Transverse colon (tissue), 4 donors: Measurements from ENCODE around the gene F10. TPM values are rescaled to one million over a fixed set of nuclear protein-coding genes. Genes with fewer than 3 reads are reported as not detected.
"Not testable (repeated sequence)": the region's sequence is repeated elsewhere in the genome, so short reads cannot be mapped to it uniquely, and the experiment has no call there.

ENCODE experiments used
- DNase-seq: peaks from one replicate; pipeline ENCODE4 v3.0.0-alpha.2; 2019
- H3K27ac ChIP-seq, 4 donors: fragments of 200-600 bp; sonication (generic); 2 replicates each; pipeline ENCODE4 v1.5.1; 2016 to 2018; ENCODE audit warnings: inconsistent platforms in 4 of 4
- H3K27me3 ChIP-seq: fragments of 200-600 bp; sonication (generic); 2 replicates; pipeline ENCODE4 v1.5.1; 2017; ENCODE audit warnings: inconsistent platforms
- H3K36me3 ChIP-seq, 4 donors: fragments of 200-600 bp; sonication (generic); 2 replicates each; pipeline ENCODE4 v1.5.1; 2017 to 2019; ENCODE audit warnings: inconsistent platforms in 4 of 4
- H3K4me1 ChIP-seq, 4 donors: fragments of 200-600 bp; sonication (generic); 2 replicates each; pipeline ENCODE4 v1.5.1; 2017 to 2020; ENCODE audit warnings: inconsistent platforms in 4 of 4
- H3K4me3 ChIP-seq, 4 donors: fragments of 200-600 bp; sonication (generic); 1 replicate in 1 of 4; 2 replicates in 3 of 4; pipeline versions ENCODE4 v1.5.1 to v1.6.1; 2017 to 2019; ENCODE audit warnings: inconsistent platforms in 4 of 4
- H3K9me3 ChIP-seq, 2 donors: fragments of 200-600 bp; sonication (generic); 2 replicates each; pipeline ENCODE4 v1.5.1; 2017 to 2019; ENCODE audit warnings: inconsistent platforms in 2 of 2
- EP300 ChIP-seq: sonication (generic); formaldehyde crosslinking; IDR thresholded peaks from one replicate; pipeline ENCODE4 v1.6.1; 2017; ENCODE audit warnings: antibody characterized with exemption, low read depth
- POLR2A ChIP-seq: fragments of 450-650 bp; IDR thresholded peaks from one replicate; pipeline ENCODE4 v1.6.1; 2016; ENCODE audit warnings: antibody characterized with exemption, mild to moderate bottlenecking, moderate library complexity
- POLR2AphosphoS5 ChIP-seq, 3 donors: sonication (generic); formaldehyde crosslinking; IDR thresholded peaks; one replicate each; pipeline ENCODE4 v1.6.1; 2016; ENCODE audit warnings: antibody characterized with exemption in 3 of 3
- WGBS, 2 donors: methylation state at CpG; one replicate each; pipeline ENCODE4 v1.1.5; 2018; ENCODE audit warnings: low coverage in 1 of 2; 5-methylcytosine and 5-hydroxymethylcytosine counted together
- in situ Hi-C, 4 donors: fragments of 200-750 bp; cut with MboI; loops; one replicate each; pipeline versions ENCODE4 v1.15.0 to v1.15.1; 2017; ENCODE audit warnings: low sequenced_read_pairs in 3 of 4, low pct_ligation_motif_present in 1 of 4, low pct_unique_long_range_greater_than_20kb in 1 of 4
- intact Hi-C: fragments of 100-400 bp; cut with DNase I; formaldehyde crosslinking; loops from one replicate; pipeline ENCODE4 v1.15.1; 2023; ENCODE audit warnings: low total_unique reads
- total RNA-seq, 4 donors: library from RNA; depleted of rRNA; stranded (reverse); fragments of >200 nt; gene quantifications; one replicate each; pipeline ENCODE4 v1.1.0, GENCODE V29; 2016
- TF ChIP-seq, protein P1 (sequence below), 5 experiments: fragments of 200-600 bp in 3 of 5; fragments of 450-650 bp in 2 of 5; sonication (generic) in 3 of 5; IDR thresholded peaks; 1 replicate in 2 of 5; 2 replicates in 3 of 5; pipeline ENCODE4 v1.5.1; 2016 to 2017; ENCODE audit warnings: antibody characterized with exemption in 5 of 5, inconsistent platforms in 3 of 5, mild to moderate bottlenecking in 2 of 5, moderate library complexity in 1 of 5

The F10 gene
- total RNA-seq, 4 donors from 2014 or later: 0.60 to 4.6 (median 3.4) TPM

DNA sequence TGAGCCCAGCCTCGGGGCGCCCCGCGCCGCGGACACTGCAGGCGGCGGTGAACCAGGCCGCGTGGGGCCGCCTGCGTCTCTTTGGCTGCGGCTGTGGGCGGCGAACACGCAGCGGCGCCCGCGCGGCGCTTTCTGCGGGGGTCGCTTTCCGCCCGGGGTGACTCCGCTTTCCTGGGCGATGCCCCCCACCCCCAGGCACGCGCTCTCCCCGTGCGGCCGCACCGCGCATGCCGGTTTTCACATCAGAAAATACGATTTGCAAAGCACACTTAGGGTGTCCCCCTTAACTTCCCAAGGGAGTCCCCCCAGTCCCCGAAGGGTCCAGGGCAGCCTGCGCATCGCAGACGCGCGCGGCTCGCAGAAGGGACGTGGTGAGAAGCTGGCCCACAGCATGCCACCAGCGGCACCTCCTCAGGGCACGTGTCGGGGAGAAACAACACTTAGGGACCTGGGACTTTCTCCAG is 11.7 kb upstream of the F10 start:
- Histone ChIP-seq H3K27ac (no peak overlapping the region), H3K36me3 (no peaks in the 10 kb centered on the region), H3K4me3 (peak overlapping the region in 2 of 4 donors; percentile 32 to 48), H3K27me3 (peaks cover 22% of the 10 kb centered on the region), H3K4me1 (peaks cover 0 to 16% (median 13%) of the 10 kb centered on the region in 4 donors), H3K9me3 (no peaks in the 10 kb centered on the region)
- peak; percentile 1 for DNase-seq
- in situ Hi-C loops (no loop called here), intact Hi-C loops (no loop called here)
- TF ChIP-seq POLR2AphosphoS5 (IDR thresholded peaks at IDR 0.05): no peak
- TF ChIP-seq POLR2A: no peak
- WGBS, 2 donors: 34% methylated on average over 36 of the region's 49 CpGs; no CpG with 5 or more reads in 1 of the 2 donors

DNA sequence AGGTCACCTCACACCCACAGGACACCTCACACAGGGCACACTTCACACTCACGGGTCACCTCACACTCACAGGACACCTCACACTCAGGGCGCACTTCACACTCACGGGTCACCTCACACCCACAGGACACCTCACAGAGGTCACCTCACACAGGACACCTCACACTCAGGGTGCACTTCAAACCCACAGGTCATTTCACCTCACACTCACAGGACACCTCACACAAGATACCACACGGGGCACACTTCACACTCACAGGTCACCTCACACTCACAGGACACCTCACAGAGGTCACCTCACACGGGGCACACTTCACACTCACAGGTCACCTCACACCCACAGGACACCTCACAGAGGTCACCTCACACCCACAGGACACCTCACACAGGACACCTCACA is 10.8 kb upstream of the F10 start:
- 84 to 100% methylated on average over 1 to 5 of the region's 5 CpGs for WGBS, 2 donors
- intact Hi-C loops: not testable (repeated sequence)

DNA sequence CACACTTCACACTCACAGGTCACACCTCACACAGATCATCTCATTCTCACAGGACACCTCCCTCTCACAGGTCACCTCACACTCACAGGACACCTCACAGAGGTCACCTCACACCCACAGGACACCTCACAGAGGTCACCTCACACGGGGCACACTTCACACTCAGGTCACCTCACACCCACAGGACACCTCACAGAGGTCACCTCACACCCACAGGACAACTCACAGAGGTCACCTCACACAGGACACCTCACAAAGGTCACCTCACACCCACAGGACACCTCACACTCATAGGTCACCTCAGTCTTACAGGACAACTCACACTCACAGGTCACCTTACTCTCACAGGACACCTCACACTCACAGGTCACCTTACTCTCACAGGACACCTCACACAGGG is 10.1 kb upstream of the F10 start:
- H3K36me3 ChIP-seq, H3K9me3 ChIP-seq, DNase-seq, H3K4me3 ChIP-seq, H3K27ac ChIP-seq, intact Hi-C loops, in situ Hi-C loops: not testable (repeated sequence)
- H3K4me1 ChIP-seq: peaks cover 0 to 16% (median 13%) of the 10 kb centered on the region in 4 donors
- WGBS, 2 donors: 52% methylated on average over 1 of the region's 1 CpG; no CpG with 5 or more reads in 1 of the 2 donors
- peaks cover 22% of the 10 kb centered on the region for H3K27me3 ChIP-seq

More for the DNA sequence above, 10.8 kb upstream of the F10 start:
- H3K27ac ChIP-seq, DNase-seq, H3K9me3 ChIP-seq, in situ Hi-C loops, H3K4me3 ChIP-seq, H3K36me3 ChIP-seq: not testable (repeated sequence)
- Histone ChIP-seq H3K27me3 (peaks cover 22% of the 10 kb centered on the region), H3K4me1 (peaks cover 0 to 16% (median 13%) of the 10 kb centered on the region in 4 donors)

DNA sequence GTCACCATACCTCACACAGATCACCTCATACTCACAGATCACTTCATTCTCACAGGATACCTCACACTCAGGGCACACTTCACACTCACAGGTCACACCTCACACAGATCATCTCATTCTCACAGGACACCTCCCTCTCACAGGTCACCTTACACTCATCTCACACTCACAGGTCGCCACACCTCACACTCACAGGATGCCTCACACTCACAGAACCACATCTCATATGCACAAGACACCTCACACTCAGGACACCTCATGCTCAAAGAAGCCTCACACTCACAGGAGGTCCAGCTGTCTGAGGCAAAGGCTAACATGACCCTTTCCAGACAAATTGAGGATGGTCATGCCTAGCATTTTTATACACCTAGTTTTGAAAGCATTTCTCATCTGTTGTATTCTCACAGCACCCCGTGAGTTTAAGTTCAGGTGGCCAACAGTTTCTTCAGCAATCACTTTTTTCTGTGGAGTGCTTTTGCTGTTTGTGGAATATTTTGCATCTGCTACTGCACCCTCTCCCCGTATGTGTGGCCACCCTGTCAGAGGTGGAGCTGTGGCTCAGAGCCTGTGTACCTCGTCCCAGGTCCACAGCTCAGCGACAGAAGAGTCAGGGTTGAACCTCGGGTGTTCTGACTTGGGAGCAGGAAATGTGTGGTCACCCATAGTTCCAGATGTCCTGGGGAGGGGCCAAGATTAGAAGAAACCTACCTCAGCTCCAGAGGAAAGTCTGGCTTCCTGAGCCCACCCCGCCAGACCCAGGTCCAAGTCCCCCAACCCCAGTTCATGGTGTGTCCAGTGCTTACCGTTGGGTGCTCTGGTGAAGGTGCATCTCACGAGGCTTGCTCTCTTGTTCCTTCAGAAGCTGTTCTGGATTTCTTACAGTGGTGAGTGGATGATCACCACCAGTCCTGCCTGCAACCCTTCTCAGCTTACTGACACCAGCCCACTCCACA is 9.4 kb upstream of the F10 start:
- H3K4me3 ChIP-seq: no peak overlapping the region
- H3K9me3 ChIP-seq: no peaks in the 10 kb centered on the region
- peaks cover 22% of the 10 kb centered on the region for H3K27me3 ChIP-seq
- intact Hi-C loops (no loop called here), in situ Hi-C loops (no loop called here)
- TF ChIP-seq POLR2A (no peak), POLR2AphosphoS5 (IDR thresholded peaks at IDR 0.05) (no peak), EP300 (no peak)
- TF ChIP-seq, protein P1, sequence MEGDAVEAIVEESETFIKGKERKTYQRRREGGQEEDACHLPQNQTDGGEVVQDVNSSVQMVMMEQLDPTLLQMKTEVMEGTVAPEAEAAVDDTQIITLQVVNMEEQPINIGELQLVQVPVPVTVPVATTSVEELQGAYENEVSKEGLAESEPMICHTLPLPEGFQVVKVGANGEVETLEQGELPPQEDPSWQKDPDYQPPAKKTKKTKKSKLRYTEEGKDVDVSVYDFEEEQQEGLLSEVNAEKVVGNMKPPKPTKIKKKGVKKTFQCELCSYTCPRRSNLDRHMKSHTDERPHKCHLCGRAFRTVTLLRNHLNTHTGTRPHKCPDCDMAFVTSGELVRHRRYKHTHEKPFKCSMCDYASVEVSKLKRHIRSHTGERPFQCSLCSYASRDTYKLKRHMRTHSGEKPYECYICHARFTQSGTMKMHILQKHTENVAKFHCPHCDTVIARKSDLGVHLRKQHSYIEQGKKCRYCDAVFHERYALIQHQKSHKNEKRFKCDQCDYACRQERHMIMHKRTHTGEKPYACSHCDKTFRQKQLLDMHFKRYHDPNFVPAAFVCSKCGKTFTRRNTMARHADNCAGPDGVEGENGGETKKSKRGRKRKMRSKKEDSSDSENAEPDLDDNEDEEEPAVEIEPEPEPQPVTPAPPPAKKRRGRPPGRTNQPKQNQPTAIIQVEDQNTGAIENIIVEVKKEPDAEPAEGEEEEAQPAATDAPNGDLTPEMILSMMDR (IDR thresholded peaks at IDR 0.05): no peak
- peak; percentile 0 for DNase-seq
- H3K4me1 ChIP-seq: peaks cover 0 to 16% (median 13%) of the 10 kb centered on the region in 4 donors
- 51 to 56% methylated on average over 3 to 9 of the region's 9 CpGs for WGBS, 2 donors
- H3K36me3 ChIP-seq: no peaks in the 10 kb centered on the region
- H3K27ac ChIP-seq: no peak overlapping the region

DNA sequence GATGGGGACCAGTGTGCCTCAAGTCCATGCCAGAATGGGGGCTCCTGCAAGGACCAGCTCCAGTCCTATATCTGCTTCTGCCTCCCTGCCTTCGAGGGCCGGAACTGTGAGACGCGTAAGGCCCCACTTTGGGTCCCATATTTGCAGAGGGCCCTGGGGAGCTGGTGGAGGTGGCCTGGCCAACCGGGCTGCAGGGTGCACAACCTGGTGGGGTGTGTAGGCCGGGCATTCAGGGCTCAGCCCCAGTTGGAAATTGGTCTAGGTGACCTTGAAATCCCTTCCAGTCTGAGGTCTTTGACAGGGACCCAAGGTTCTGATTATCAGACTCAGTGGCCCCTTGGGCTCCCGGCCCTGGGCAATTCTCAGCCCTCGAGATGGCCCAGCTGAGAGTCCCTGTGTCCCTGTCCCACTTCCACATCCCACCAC is 8.7 kb upstream of the F10 start:
- no peak overlapping the region for H3K4me3 ChIP-seq
- no peaks in the 10 kb centered on the region for H3K9me3 ChIP-seq
- peaks cover 0 to 16% (median 13%) of the 10 kb centered on the region in 4 donors for H3K4me1 ChIP-seq
- H3K36me3 ChIP-seq: no peaks in the 10 kb centered on the region
- 67 to 83% methylated on average over 2 to 8 of the region's 8 CpGs for WGBS, 2 donors
- no peak overlapping the region for H3K27ac ChIP-seq
- in situ Hi-C loops: no loop called here
- intact Hi-C loops: no loop called here
- peak; percentile 0 for DNase-seq
- H3K27me3 ChIP-seq: peaks cover 22% of the 10 kb centered on the region
- TF ChIP-seq, protein P1 (IDR thresholded peaks at IDR 0.05): no peak
- no peak for TF ChIP-seq POLR2AphosphoS5 (IDR thresholded peaks at IDR 0.05)
